B cell (primary cell): ENCODE results near the gene SPRR2G. TPM values are rescaled to one million over a fixed set of nuclear protein-coding genes. Genes with fewer than 3 reads are reported as not detected.

Source experiments
- ATAC-seq: fragments of 200-7000 bp; cut with Tn5 transposase; one replicate; pipeline ENCODE4 v1.10.0; 2021; ENCODE audit warnings: low read depth, mild to moderate bottlenecking, moderate number of reproducible peaks, moderate library complexity
- CTCF ChIA-PET: fragments of 350-600 bp; sonication (Branson Sonifier 250); formaldehyde crosslinking; loops from one replicate; lab custom pipeline; 2021; ENCODE audit warnings: antibody characterized with exemption, inconsistent platforms; lab: Charles Lee
- POLR2A ChIA-PET: fragments of 350-600 bp; sonication (Branson Sonifier 250); formaldehyde crosslinking; loops from one replicate; lab custom pipeline; 2021; ENCODE audit warnings: antibody characterized with exemption; lab: Charles Lee
- DNase-seq: peaks from one replicate; pipeline ENCODE4 v3.0.0; 2013
- H2AFZ ChIP-seq: 2 replicates; pipeline ENCODE4 v1.6.1; 2012; ENCODE audit warnings: mild to moderate bottlenecking, low read depth, low read length; ENCODE audit not compliant: insufficient read depth, poor library complexity, severe bottlenecking
- H3K27ac ChIP-seq, 2 donors: 1 replicate in 1 of 2; 2 replicates in 1 of 2; pipeline ENCODE4 v1.5.1; 2012 to 2013; ENCODE audit warnings: low read length in 2 of 2, mild to moderate bottlenecking in 2 of 2, moderate library complexity in 1 of 2
- H3K27me3 ChIP-seq, 4 experiments: fragments of 200-600 bp in 1 of 4; sonication (generic) in 1 of 4; replicated peaks in 1 of 4; 1 replicate in 2 of 4; 2 replicates in 2 of 4; pipeline versions ENCODE4 v1.6.1 to v1.7.0; 2013 to 2016; ENCODE audit warnings: low read length in 3 of 4, mild to moderate bottlenecking in 2 of 4, mixed read lengths in 1 of 4, moderate library complexity in 1 of 4; ENCODE audit not compliant: insufficient read depth in 4 of 4, control insufficient read depth in 3 of 4; ENCODE audit errors: control extremely low read depth in 1 of 4
- H3K36me3 ChIP-seq, 2 experiments: replicated peaks in 1 of 2; 1 replicate in 1 of 2; 2 replicates in 1 of 2; pipeline versions ENCODE4 v1.6.1 to v1.7.1; 2013; ENCODE audit warnings: low read length in 1 of 2; ENCODE audit not compliant: insufficient read depth in 2 of 2, control insufficient read depth in 1 of 2; ENCODE audit errors: control extremely low read depth in 1 of 2, extremely low read depth in 1 of 2
- H3K4me1 ChIP-seq, 2 donors: fragments of 200-600 bp in 1 of 2; sonication (generic) in 1 of 2; 1 replicate in 1 of 2; 2 replicates in 1 of 2; pipeline versions ENCODE4 v1.5.1 to v1.6.1; 2013 to 2017; ENCODE audit warnings: low read length in 2 of 2; ENCODE audit not compliant: control insufficient read depth in 2 of 2, insufficient read depth in 2 of 2
- H3K4me2 ChIP-seq: replicated peaks from 2 replicates; pipeline ENCODE3; 2012; ENCODE audit warnings: mild to moderate bottlenecking, low read depth, low read length; ENCODE audit not compliant: poor library complexity, severe bottlenecking
- H3K4me3 ChIP-seq, 5 experiments: fragments of 200-600 bp in 1 of 5; sonication (generic) in 1 of 5; 1 replicate in 3 of 5; 2 replicates in 2 of 5; pipeline versions ENCODE4 v1.5.1 to v1.7.0; 2011 to 2016; ENCODE audit warnings: low read length in 4 of 5, mild to moderate bottlenecking in 4 of 5, low read depth in 2 of 5, control low read depth in 1 of 5, moderate library complexity in 1 of 5; ENCODE audit not compliant: insufficient read depth in 1 of 5; ENCODE audit errors: control extremely low read depth in 1 of 5, extremely low read depth in 1 of 5
- H3K79me2 ChIP-seq: fragments of 200-600 bp; sonication (generic); one replicate; pipeline ENCODE4 v1.6.0; 2016; ENCODE audit warnings: low read length; ENCODE audit not compliant: control insufficient read depth, insufficient read depth
- H3K9ac ChIP-seq: fragments of 200-600 bp; sonication (generic); 2 replicates; pipeline ENCODE4 v1.6.1; 2017; ENCODE audit warnings: mild to moderate bottlenecking, low read length, moderate library complexity
- H3K9me3 ChIP-seq, 3 donors: one replicate each; pipeline versions ENCODE4 v1.6.1 to v1.7.1; 2013; ENCODE audit warnings: low read length in 2 of 3; ENCODE audit not compliant: control insufficient read depth in 2 of 3, insufficient read depth in 1 of 3; ENCODE audit errors: control extremely low read depth in 1 of 3
- H4K20me1 ChIP-seq: 2 replicates; pipeline ENCODE4 v1.6.0; 2012; ENCODE audit warnings: mild to moderate bottlenecking, low read length; ENCODE audit not compliant: insufficient read depth, control insufficient read depth, poor library complexity, severe bottlenecking
- H3K27ac Mint-ChIP-seq: one replicate; pipeline ENCODE4 v1.8.0; 2021; ENCODE audit warnings: mixed read lengths
- H3K27me3 Mint-ChIP-seq: one replicate; pipeline ENCODE4 v1.8.0; 2021; ENCODE audit warnings: mixed read lengths
- H3K4me1 Mint-ChIP-seq: one replicate; pipeline ENCODE4 v1.8.0; 2021; ENCODE audit warnings: mixed read lengths
- H3K4me3 Mint-ChIP-seq: one replicate; pipeline ENCODE4 v1.8.0; 2021; ENCODE audit warnings: mixed read lengths
- H3K9me3 Mint-ChIP-seq: one replicate; pipeline ENCODE4 v1.8.0; 2022; ENCODE audit warnings: mixed read lengths; ENCODE audit not compliant: insufficient read depth
- EZH2 ChIP-seq: IDR thresholded peaks from 2 replicates; pipeline ENCODE4 v1.6.1; 2012; ENCODE audit warnings: borderline replicate concordance, low read depth, mild to moderate bottlenecking, moderate library complexity, low read length; ENCODE audit not compliant: insufficient read depth, poor library complexity, severe bottlenecking
- WGBS: methylation state at CpG from one replicate; pipeline ENCODE4 v1.1.5; 2013; ENCODE audit warnings: missing lambda C conversion rate; ENCODE audit not compliant: insufficient coverage; 5-methylcytosine and 5-hydroxymethylcytosine counted together
- intact Hi-C: fragments of 100-400 bp; cut with micrococcal nuclease; formaldehyde crosslinking; loops from one replicate; pipeline ENCODE4 v1.10.0; 2022
- polyA plus RNA-seq: library from polyadenylated mRNA; depleted of rRNA; stranded (reverse); fragments of >200 nt; gene quantifications from 2 replicates; pipeline ENCODE4 v1.2.3, GENCODE V29; 2012
- total RNA-seq, 2 donors: library from RNA; stranded (reverse); fragments of 120-200 nt in 1 of 2; gene quantifications; 1 replicate in 1 of 2; 2 replicates in 1 of 2; pipeline versions ENCODE4 v1.2.3 to v1.2.4, GENCODE V29; 2013 to 2022
- TF ChIP-seq, protein P1 (sequence below): fragments of 200-600 bp; IDR thresholded peaks from one replicate; pipeline ENCODE4 v1.8.0; 2022; ENCODE audit warnings: antibody characterized with exemption, mild to moderate bottlenecking

The SPRR2G gene
- total and polyA plus RNA-seq, 2 donors (not counting 1 experiment from before 2014, with no cell fraction given), result not detected

DNA sequence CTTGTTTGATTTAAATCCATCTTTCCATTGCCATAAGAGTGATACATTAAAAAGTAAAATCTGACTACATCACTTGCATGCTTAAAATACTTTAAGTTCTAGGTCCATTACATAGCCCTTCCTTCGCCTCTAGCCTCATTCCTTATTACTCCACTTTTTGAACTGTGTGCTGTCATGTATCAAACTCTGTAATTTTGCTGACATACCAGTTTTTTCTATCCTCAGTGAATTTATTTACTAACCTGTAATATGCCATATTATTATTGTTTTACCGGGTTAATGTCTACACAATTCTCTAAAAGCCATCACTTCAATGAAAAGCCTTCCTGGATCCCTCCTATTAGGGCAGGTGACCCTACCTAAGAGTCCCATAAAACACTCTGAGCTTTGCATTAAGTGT is 4.9 kb upstream of the SPRR2G start:
- ATAC-seq (no peak), DNase-seq (no peak)
- Histone ChIP-seq H2AFZ (no peak overlapping the region), H3K4me3 (no peak overlapping the region), H3K4me2 (no peak overlapping the region), H3K36me3 (no peaks in the 10 kb centered on the region), H4K20me1 (no peaks in the 10 kb centered on the region), H3K9ac (no peak overlapping the region), H3K79me2 (no peaks in the 10 kb centered on the region), H3K27me3 (peaks cover 0 to 14% (median 4%) of the 10 kb centered on the region in 4 experiments), H3K27ac (no peak overlapping the region), H3K4me1 (no peaks in the 10 kb centered on the region), H3K9me3 (peaks cover 1 to 16% (median 12%) of the 10 kb centered on the region in 3 donors)
- POLR2A ChIA-PET, result no interaction called here
- H3K9me3 Mint-ChIP-seq, result peaks cover 9% of the 10 kb centered on the region
- H3K4me3 Mint-ChIP-seq, result no peak overlapping the region
- CTCF ChIA-PET, result interaction anchor here (1.6 kb wide), 1 partner anchor 11 kb away, joined by 7 read pairs; no protein-coding TSS in a partner anchor
- H3K4me1 Mint-ChIP-seq, result no peaks in the 10 kb centered on the region
- peaks cover 23% of the 10 kb centered on the region for H3K27me3 Mint-ChIP-seq
- WGBS, result no CpG with 5 or more reads among the region's 2 CpGs
- intact Hi-C loops, result no loop called here
- no peak overlapping the region for H3K27ac Mint-ChIP-seq
- no peak for TF ChIP-seq EZH2
- TF ChIP-seq, protein P1, sequence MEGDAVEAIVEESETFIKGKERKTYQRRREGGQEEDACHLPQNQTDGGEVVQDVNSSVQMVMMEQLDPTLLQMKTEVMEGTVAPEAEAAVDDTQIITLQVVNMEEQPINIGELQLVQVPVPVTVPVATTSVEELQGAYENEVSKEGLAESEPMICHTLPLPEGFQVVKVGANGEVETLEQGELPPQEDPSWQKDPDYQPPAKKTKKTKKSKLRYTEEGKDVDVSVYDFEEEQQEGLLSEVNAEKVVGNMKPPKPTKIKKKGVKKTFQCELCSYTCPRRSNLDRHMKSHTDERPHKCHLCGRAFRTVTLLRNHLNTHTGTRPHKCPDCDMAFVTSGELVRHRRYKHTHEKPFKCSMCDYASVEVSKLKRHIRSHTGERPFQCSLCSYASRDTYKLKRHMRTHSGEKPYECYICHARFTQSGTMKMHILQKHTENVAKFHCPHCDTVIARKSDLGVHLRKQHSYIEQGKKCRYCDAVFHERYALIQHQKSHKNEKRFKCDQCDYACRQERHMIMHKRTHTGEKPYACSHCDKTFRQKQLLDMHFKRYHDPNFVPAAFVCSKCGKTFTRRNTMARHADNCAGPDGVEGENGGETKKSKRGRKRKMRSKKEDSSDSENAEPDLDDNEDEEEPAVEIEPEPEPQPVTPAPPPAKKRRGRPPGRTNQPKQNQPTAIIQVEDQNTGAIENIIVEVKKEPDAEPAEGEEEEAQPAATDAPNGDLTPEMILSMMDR, result no peak

DNA sequence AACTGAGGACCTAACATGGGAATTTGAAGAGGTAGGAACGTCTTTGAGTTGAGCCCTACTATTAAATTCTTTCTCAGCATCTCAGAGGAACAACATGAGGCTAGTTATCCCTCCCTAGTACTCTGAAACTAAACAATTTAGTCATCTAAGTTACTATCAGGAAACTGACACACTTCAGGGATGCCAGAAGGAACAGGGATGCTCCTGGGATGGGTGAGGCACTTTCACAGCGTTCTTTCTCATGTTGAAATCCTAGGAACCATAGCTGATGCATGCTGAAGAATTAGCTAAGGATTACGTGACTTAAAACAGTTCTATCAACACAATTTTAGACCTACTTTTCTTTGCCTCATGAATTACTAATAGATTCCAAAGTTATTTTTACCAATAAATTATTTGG is 1.8 kb upstream of the SPRR2G start:
- no peaks in the 10 kb centered on the region for H4K20me1 ChIP-seq
- peaks cover 0 to 1% (median under 1%) of the 10 kb centered on the region in 3 donors for H3K9me3 ChIP-seq
- no peaks in the 10 kb centered on the region for H3K79me2 ChIP-seq
- H2AFZ ChIP-seq, result no peak overlapping the region
- no peaks in the 10 kb centered on the region for H3K9me3 Mint-ChIP-seq
- H3K27me3 Mint-ChIP-seq, result peaks cover 33% of the 10 kb centered on the region
- TF ChIP-seq, protein P1, result no peak
- TF ChIP-seq EZH2, result no peak
- H3K27ac Mint-ChIP-seq, result no peak overlapping the region
- no peak overlapping the region for H3K4me3 ChIP-seq
- ChIA-PET POLR2A (no interaction called here), CTCF (no interaction called here)
- no peak overlapping the region for H3K27ac ChIP-seq
- H3K27me3 ChIP-seq, result peaks cover 0 to 14% (median 4%) of the 10 kb centered on the region in 4 experiments
- WGBS, result 80% methylated on average over 1 of the region's 3 CpGs
- H3K4me2 ChIP-seq, result no peak overlapping the region
- H3K4me1 Mint-ChIP-seq, result no peaks in the 10 kb centered on the region
- no peak overlapping the region for H3K4me3 Mint-ChIP-seq
- ATAC-seq (no peak), DNase-seq (no peak)
- H3K9ac ChIP-seq, result no peak overlapping the region
- intact Hi-C loops, result no loop called here
- H3K4me1 ChIP-seq, result no peaks in the 10 kb centered on the region
- H3K36me3 ChIP-seq, result no peaks in the 10 kb centered on the region
